Heart right ventricle (tissue), 16 donors: ENCODE data around the gene CTSD. TPM values are rescaled to one million over a fixed set of nuclear protein-coding genes. Genes with fewer than 3 reads are reported as not detected.

Experiments
- ATAC-seq, 8 donors: fragments of 200-7000 bp; cut with Tn5 transposase; one replicate each; pipeline ENCODE4 v1.9.1; 2020; ENCODE audit warnings: mild to moderate bottlenecking in 8 of 8, moderate library complexity in 8 of 8, moderate number of reproducible peaks in 1 of 8
- DNase-seq, 2 donors: peaks; one replicate each; pipeline ENCODE4 v3.0.0-alpha.2; 2020
- H3K27ac ChIP-seq, 10 donors: fragments of 200-600 bp; sonication (generic) in 2 of 10; one replicate each; pipeline versions ENCODE4 v1.5.0 to v1.8.0; 2020 to 2022; ENCODE audit warnings: mild to moderate bottlenecking in 3 of 10
- H3K27me3 ChIP-seq, 7 donors: fragments of 200-600 bp; one replicate each; pipeline ENCODE4 v1.8.0; 2021 to 2022; ENCODE audit warnings: mild to moderate bottlenecking in 2 of 7
- H3K36me3 ChIP-seq, 9 donors: fragments of 200-600 bp; sonication (generic) in 1 of 9; one replicate each; pipeline versions ENCODE4 v1.5.0 to v1.8.0; 2020 to 2022; ENCODE audit warnings: mild to moderate bottlenecking in 2 of 9
- H3K4me1 ChIP-seq, 9 donors: fragments of 200-600 bp; sonication (generic) in 1 of 9; one replicate each; pipeline versions ENCODE4 v1.5.0 to v1.8.0; 2020 to 2022; ENCODE audit warnings: mild to moderate bottlenecking in 4 of 9
- H3K4me3 ChIP-seq, 10 donors: fragments of 200-600 bp; sonication (generic) in 2 of 10; one replicate each; pipeline versions ENCODE4 v1.5.0 to v1.8.0; 2020 to 2022; ENCODE audit warnings: mild to moderate bottlenecking in 7 of 10, moderate library complexity in 2 of 10
- H3K9me3 ChIP-seq, 11 donors: fragments of 200-600 bp in 10 of 11; sonication (generic) in 2 of 11; one replicate each; pipeline versions ENCODE4 v1.5.0 to v1.8.0; 2013 to 2022; ENCODE audit warnings: mild to moderate bottlenecking in 2 of 11, control low read depth in 1 of 11, moderate library complexity in 1 of 11
- WGBS, 2 donors: extraction: QIAGEN DNeasy Blood & Tissue Kit; methylation state at CpG; one replicate each; pipeline ENCODE4 v1.1.7; 2013; ENCODE audit warnings: inconsistent platforms in 1 of 2; 5-methylcytosine and 5-hydroxymethylcytosine counted together
- intact Hi-C, 10 donors: fragments of 100-400 bp; cut with DNase I; formaldehyde crosslinking; loops; one replicate each; pipeline versions ENCODE4 v1.11.1 to v1.14.2; 2022
- polyA plus RNA-seq, 2 donors: library from polyadenylated mRNA; stranded (reverse); fragments of 200-250 nt; gene quantifications; one replicate each; pipeline ENCODE4 v1.2.3, GENCODE V29; 2013
- total RNA-seq, 10 donors: library from RNA; stranded (reverse); fragmentation: NEBNext Ultra II Directional in 3 of 10; extraction: Animal tissue kit (Norgen Biotek cat#: 25700) in 3 of 10; gene quantifications; one replicate each; pipeline versions ENCODE4 v1.2.1 to v1.2.4, GENCODE V29; 2021 to 2023
- TF ChIP-seq, protein P1 (sequence below), 9 donors: fragments of 200-600 bp; sonication (generic) in 2 of 9; IDR thresholded peaks; one replicate each; pipeline versions ENCODE4 v1.5.0 to v1.8.0; 2021 to 2022; ENCODE audit warnings: antibody characterized with exemption in 9 of 9, mild to moderate bottlenecking in 5 of 9, moderate library complexity in 1 of 9
- donor health status: Arrhythmogenic right ventricular cardiomyopathy.
- donor health status: ischemic (EF 13 %, LVEDD 7.1; RV severe dilation, severe dysfunction).
- donor health status: healthy with polysubstance abuse.
- donor health status: DM: no; HTN: yes; CAD: no.
- donor health status: DM: no; HTN: no; CAD: no.
- donor health status: ischemic (EF 25% LVEDD 6.9; RV normal size, moderate dysfunction).
- donor health status: ischemic (EF 25% LVEDD 5.7; RV mildly dilated, moderate dysfunction).
- donor health status: healthy.
- donor health status: DM: yes; HTN: yes; CAD: no.
- donor health status: Ischemic cardiomyopathy.
- donor health status: ischemic (EF 35%, LVEDD 5.7; RV mildly dilated, moderate dysfunction).
- donor health status: nonischemic (EF 11% LVEDD 7.7; RV severe dilation, severe dysfunction).
- donor health status: DM: yes; HTN: yes; CAD: no.
- donor health status: PGD.
- donor health status: ischemic (EF 29% LVEDD 5.4; RV normal size, mild dysfunction).
- donor health status: nonischemic (EF 23%, LVEDD 6.1; RV moderate dilation, normal function).

Gene CTSD
- total and polyA plus RNA-seq, 12 donors, result 431 to 1,070 (median 786) TPM

- H3K9me3 ChIP-seq, result peaks cover 0 to 6% (median 0%) of the 10 kb centered on the region in 11 donors
- H3K27me3 ChIP-seq, result peaks cover 0 to 21% (median 5%) of the 10 kb centered on the region in 7 donors
- no peaks in the 10 kb centered on the region for H3K36me3 ChIP-seq
- peaks cover 0 to 55% (median 0%) of the 10 kb centered on the region in 9 donors for H3K4me1 ChIP-seq
- intact Hi-C loops, result loop anchor here in 1 of 10 donors (10.0 kb wide), 1 partner anchor 47 kb away; no protein-coding TSS in a partner anchor
- TF ChIP-seq, protein P1, sequence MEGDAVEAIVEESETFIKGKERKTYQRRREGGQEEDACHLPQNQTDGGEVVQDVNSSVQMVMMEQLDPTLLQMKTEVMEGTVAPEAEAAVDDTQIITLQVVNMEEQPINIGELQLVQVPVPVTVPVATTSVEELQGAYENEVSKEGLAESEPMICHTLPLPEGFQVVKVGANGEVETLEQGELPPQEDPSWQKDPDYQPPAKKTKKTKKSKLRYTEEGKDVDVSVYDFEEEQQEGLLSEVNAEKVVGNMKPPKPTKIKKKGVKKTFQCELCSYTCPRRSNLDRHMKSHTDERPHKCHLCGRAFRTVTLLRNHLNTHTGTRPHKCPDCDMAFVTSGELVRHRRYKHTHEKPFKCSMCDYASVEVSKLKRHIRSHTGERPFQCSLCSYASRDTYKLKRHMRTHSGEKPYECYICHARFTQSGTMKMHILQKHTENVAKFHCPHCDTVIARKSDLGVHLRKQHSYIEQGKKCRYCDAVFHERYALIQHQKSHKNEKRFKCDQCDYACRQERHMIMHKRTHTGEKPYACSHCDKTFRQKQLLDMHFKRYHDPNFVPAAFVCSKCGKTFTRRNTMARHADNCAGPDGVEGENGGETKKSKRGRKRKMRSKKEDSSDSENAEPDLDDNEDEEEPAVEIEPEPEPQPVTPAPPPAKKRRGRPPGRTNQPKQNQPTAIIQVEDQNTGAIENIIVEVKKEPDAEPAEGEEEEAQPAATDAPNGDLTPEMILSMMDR (IDR thresholded peaks at IDR 0.05), result no peak
- 75 to 76% methylated on average over 2 of the region's 2 CpGs for WGBS, 2 donors
- ATAC-seq (peak in 1 of 8 donors; percentile 6), DNase-seq (no peak)
- no peak overlapping the region for H3K4me3 ChIP-seq
- peak overlapping the region in 1 of 10 donors; percentile 73 for H3K27ac ChIP-seq
Observed at GRCh38 chr11:1777737-1778136, 14.0 kb upstream of the CTSD start.

- DNase-seq (peak in 1 of 2 donors; percentile 3), ATAC-seq (no peak)
- Histone ChIP-seq H3K4me1 (peaks cover 0 to 55% (median 0%) of the 10 kb centered on the region in 9 donors), H3K4me3 (no peak overlapping the region), H3K36me3 (no peaks in the 10 kb centered on the region), H3K9me3 (peaks cover 0 to 6% (median 0%) of the 10 kb centered on the region in 11 donors), H3K27me3 (peaks cover 0 to 21% (median 5%) of the 10 kb centered on the region in 7 donors), H3K27ac (peak overlapping the region in 1 of 10 donors; percentile 73)
- intact Hi-C loops, result loop anchor here in 1 of 10 donors (10.0 kb wide), 1 partner anchor 48 kb away; no protein-coding TSS in a partner anchor
- TF ChIP-seq, protein P1 (IDR thresholded peaks at IDR 0.05), result no peak
- 87 to 88% methylated on average over 5 of the region's 5 CpGs for WGBS, 2 donors
Observed at GRCh38 chr11:1776944-1777715, 13.4 kb upstream of the CTSD start.

GRCh38 chr11:1776331-1776851 lies 12.7 kb upstream of the CTSD start:
- Histone ChIP-seq H3K27me3 (peaks cover 0 to 21% (median 5%) of the 10 kb centered on the region in 7 donors), H3K36me3 (no peaks in the 10 kb centered on the region), H3K4me3 (no peak overlapping the region), H3K27ac (no peak overlapping the region), H3K9me3 (peaks cover 0 to 6% (median 0%) of the 10 kb centered on the region in 11 donors), H3K4me1 (peaks cover 0 to 57% (median 0%) of the 10 kb centered on the region in 9 donors)
- intact Hi-C loops, result loop anchor here in 1 of 10 donors (10.0 kb wide), 1 partner anchor 48 kb away; no protein-coding TSS in a partner anchor
- TF ChIP-seq, protein P1 (IDR thresholded peaks at IDR 0.05), result no peak
- DNase-seq (no peak), ATAC-seq (no peak)
- WGBS, 2 donors, result 89 to 91% methylated on average over 11 of the region's 11 CpGs

DNA sequence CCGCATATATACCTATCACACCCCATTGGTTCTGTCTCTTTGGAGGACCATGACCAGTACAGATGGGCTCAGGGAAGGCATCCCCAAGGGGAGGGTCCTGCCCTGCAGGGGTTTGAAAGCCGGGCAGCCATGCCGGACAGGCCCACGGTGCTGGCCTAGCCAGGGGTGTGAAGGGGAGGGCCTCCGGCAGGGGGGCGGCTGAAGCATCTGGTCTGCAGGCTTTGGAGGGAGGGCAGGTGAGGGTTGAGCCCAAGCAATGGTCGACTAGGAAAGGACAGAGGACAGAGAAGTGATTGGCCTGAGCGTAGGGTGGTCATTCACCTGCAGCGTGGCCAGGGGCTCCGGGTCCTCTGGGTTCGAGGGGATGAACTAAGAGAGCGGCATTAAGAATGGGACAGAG lies 11.2 kb upstream of the CTSD start:
- Histone ChIP-seq H3K36me3 (no peaks in the 10 kb centered on the region), H3K27me3 (peaks cover 0 to 14% (median 5%) of the 10 kb centered on the region in 7 donors), H3K9me3 (peaks cover 0 to 6% (median 0%) of the 10 kb centered on the region in 11 donors), H3K4me3 (no peak overlapping the region), H3K27ac (no peak overlapping the region), H3K4me1 (peaks cover 0 to 52% (median 0%) of the 10 kb centered on the region in 9 donors)
- TF ChIP-seq, protein P1 (IDR thresholded peaks at IDR 0.05), result no peak
- WGBS, 2 donors, result 77% methylated on average over 12 of the region's 12 CpGs
- intact Hi-C loops, result loop anchor here in 1 of 10 donors (10.0 kb wide), 1 partner anchor 50 kb away; no protein-coding TSS in a partner anchor
- ATAC-seq (no peak), DNase-seq (peak in 1 of 2 donors; percentile 3)
